Transverse colon (tissue), 3 donors: ENCODE measurements around the gene TMEFF1.

Source experiments
- EP300 ChIP-seq: sonication (generic); formaldehyde crosslinking; IDR thresholded peaks from one replicate; pipeline ENCODE4 v1.6.1; 2017; ENCODE audit warnings: antibody characterized with exemption, low read depth
- TF ChIP-seq, protein P1 (sequence below), 5 experiments: fragments of 200-600 bp in 3 of 5; fragments of 450-650 bp in 2 of 5; sonication (generic) in 3 of 5; IDR thresholded peaks; 1 replicate in 2 of 5; 2 replicates in 3 of 5; pipeline ENCODE4 v1.5.1; 2016 to 2017; ENCODE audit warnings: antibody characterized with exemption in 5 of 5, inconsistent platforms in 3 of 5, mild to moderate bottlenecking in 2 of 5, moderate library complexity in 1 of 5

GRCh38 chr9:100432736-100433135 lies 40.2 kb upstream of the TMEFF1 start:
- TF ChIP-seq, protein P1, sequence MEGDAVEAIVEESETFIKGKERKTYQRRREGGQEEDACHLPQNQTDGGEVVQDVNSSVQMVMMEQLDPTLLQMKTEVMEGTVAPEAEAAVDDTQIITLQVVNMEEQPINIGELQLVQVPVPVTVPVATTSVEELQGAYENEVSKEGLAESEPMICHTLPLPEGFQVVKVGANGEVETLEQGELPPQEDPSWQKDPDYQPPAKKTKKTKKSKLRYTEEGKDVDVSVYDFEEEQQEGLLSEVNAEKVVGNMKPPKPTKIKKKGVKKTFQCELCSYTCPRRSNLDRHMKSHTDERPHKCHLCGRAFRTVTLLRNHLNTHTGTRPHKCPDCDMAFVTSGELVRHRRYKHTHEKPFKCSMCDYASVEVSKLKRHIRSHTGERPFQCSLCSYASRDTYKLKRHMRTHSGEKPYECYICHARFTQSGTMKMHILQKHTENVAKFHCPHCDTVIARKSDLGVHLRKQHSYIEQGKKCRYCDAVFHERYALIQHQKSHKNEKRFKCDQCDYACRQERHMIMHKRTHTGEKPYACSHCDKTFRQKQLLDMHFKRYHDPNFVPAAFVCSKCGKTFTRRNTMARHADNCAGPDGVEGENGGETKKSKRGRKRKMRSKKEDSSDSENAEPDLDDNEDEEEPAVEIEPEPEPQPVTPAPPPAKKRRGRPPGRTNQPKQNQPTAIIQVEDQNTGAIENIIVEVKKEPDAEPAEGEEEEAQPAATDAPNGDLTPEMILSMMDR (IDR thresholded peaks at IDR 0.05): no peak
- no peak for TF ChIP-seq EP300
